Prostate gland (tissue), 2 donors: ENCODE data around the gene ZNF888. TPM values are rescaled to one million over a fixed set of nuclear protein-coding genes. Genes with fewer than 3 reads are reported as not detected.

Experiments used
- DNase-seq: peaks from one replicate; pipeline ENCODE4 v3.0.0-alpha.2; 2019; ENCODE audit warnings: low spot score
- H3K27ac ChIP-seq, 2 donors: fragments of 200-600 bp; sonication (generic); 2 replicates each; pipeline ENCODE4 v1.5.1; 2017 to 2019
- H3K27me3 ChIP-seq: fragments of 200-600 bp; sonication (generic); replicated peaks from 2 replicates; pipeline ENCODE4 v1.5.1; 2019; ENCODE audit not compliant: insufficient read depth
- H3K36me3 ChIP-seq, 2 donors: fragments of 200-600 bp; sonication (generic); 1 replicate in 1 of 2; 2 replicates in 1 of 2; pipeline versions ENCODE4 v1.5.1 to v1.8.1; 2017 to 2019
- H3K4me1 ChIP-seq: fragments of 200-600 bp; sonication (generic); replicated peaks from 2 replicates; pipeline ENCODE4 v1.5.1; 2019
- H3K4me3 ChIP-seq, 2 donors: fragments of 200-600 bp; sonication (generic); 2 replicates each; pipeline ENCODE4 v1.5.1; 2017 to 2019
- H3K9me3 ChIP-seq: fragments of 200-600 bp; sonication (generic); 2 replicates; pipeline ENCODE4 v1.5.1; 2017
- POLR2A ChIP-seq: fragments of 450-650 bp; IDR thresholded peaks from one replicate; pipeline ENCODE4 v1.6.1; 2016; ENCODE audit warnings: antibody characterized with exemption, mild to moderate bottlenecking
- POLR2AphosphoS5 ChIP-seq: sonication (generic); formaldehyde crosslinking; IDR thresholded peaks from one replicate; pipeline ENCODE4 v1.6.1; 2017; ENCODE audit warnings: antibody characterized with exemption
- WGBS: methylation state at CpG from one replicate; pipeline ENCODE4 v1.1.5; 2018; 5-methylcytosine and 5-hydroxymethylcytosine counted together
- intact Hi-C: fragments of 100-400 bp; cut with DNase I; formaldehyde crosslinking; loops from one replicate; pipeline ENCODE4 v1.14.2; 2022
- total RNA-seq, 2 donors: library from RNA; depleted of rRNA; stranded (reverse); fragments of >200 nt; gene quantifications; one replicate each; pipeline ENCODE4 v1.1.0, GENCODE V29; 2016
- TF ChIP-seq, protein P1 (sequence below), 4 experiments: fragments of 200-600 bp in 2 of 4; fragments of 450-650 bp in 2 of 4; sonication (generic) in 2 of 4; IDR thresholded peaks; 1 replicate in 3 of 4; 2 replicates in 1 of 4; pipeline ENCODE4 v1.5.1; 2016 to 2019; ENCODE audit warnings: antibody characterized with exemption in 4 of 4, mild to moderate bottlenecking in 2 of 4, moderate library complexity in 2 of 4

Gene ZNF888
- total RNA-seq, 2 donors from 2014 or later = 21.4 to 34.5 TPM

DNA sequence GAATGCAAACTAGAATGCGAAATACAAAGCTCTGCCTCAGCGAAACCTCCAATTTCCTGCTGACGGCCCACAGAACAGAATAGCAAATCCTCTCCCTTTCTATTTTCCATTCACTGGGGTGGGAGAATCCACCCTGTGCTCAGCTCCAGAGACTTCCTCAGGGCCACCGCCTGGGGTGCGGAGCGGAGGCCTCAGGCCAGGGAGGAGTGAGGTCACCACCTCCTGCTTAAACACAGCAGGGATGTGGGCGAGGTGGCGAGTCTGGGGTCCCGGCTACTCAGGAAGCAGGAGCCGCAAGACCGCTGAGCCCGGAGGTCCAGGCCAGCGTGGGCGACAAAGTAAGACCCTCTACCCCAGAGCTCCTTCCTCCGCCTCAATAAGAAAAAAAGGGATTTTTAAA is 25.1 kb downstream of the ZNF888 start:
- Histone ChIP-seq H3K4me3 (peak overlapping the region in 1 of 2 donors; percentile 63), H3K27me3 (no peaks in the 10 kb centered on the region), H3K36me3 (no peaks in the 10 kb centered on the region), H3K27ac (peak overlapping the region; percentile 87 to 89), H3K9me3 (no peaks in the 10 kb centered on the region), H3K4me1 (no peaks in the 10 kb centered on the region)
- intact Hi-C loops = no loop called here
- DNase-seq = no peak
- TF ChIP-seq, protein P1, sequence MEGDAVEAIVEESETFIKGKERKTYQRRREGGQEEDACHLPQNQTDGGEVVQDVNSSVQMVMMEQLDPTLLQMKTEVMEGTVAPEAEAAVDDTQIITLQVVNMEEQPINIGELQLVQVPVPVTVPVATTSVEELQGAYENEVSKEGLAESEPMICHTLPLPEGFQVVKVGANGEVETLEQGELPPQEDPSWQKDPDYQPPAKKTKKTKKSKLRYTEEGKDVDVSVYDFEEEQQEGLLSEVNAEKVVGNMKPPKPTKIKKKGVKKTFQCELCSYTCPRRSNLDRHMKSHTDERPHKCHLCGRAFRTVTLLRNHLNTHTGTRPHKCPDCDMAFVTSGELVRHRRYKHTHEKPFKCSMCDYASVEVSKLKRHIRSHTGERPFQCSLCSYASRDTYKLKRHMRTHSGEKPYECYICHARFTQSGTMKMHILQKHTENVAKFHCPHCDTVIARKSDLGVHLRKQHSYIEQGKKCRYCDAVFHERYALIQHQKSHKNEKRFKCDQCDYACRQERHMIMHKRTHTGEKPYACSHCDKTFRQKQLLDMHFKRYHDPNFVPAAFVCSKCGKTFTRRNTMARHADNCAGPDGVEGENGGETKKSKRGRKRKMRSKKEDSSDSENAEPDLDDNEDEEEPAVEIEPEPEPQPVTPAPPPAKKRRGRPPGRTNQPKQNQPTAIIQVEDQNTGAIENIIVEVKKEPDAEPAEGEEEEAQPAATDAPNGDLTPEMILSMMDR (IDR thresholded peaks at IDR 0.05) = no peak
- TF ChIP-seq POLR2A = no peak
- TF ChIP-seq POLR2AphosphoS5 = no peak
- WGBS = 86% methylated on average over 15 of the region's 15 CpGs

DNA sequence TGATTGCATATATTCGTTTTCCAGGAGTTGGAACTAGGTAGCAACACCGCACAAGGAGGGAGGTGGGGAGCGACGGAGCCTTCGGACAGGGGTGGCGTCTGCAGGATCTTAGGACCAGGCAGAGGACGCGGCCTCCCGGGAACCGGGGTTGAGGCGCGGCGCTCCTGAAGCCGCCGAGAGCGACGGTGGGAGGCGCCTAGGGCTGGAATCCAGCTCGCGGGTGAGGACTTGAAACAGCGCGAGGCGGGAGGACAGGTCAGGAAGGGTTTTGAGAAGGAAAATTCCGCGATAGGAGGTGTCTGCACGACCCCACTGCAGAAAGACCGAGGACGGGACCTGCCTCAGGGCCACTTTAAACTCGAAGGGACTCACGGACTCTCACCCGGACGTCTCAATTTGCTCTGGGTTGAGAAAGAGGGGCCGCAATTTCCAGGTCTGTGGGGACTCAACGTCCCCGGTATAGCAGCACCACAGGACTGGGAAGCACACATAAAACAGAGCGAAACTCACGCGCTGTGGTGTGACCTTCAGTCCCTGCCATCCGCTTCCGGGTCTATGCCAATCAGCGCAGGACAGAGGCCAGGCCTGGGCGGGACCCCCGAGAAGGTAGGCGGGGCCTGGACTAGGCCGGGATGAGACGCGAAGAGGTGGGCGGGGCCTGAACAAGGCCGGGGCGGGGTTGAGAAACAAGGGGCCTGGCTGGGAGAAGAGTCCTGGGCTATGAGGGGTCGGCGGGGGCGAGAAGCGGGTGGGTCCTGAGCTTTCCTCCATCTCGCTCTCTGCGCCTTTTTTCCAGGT is 25.9 kb downstream of the ZNF888 start, which contains the start of gene ZNF320:
Gene ZNF320 (minus strand): TSS at position 498 of the 798 bp plus-strand sequence. CDS start 7,380 bp downstream, outside the sequence.
- TF ChIP-seq POLR2A (peak; percentile 76), POLR2AphosphoS5 (peak; percentile 93)
- TF ChIP-seq, protein P1 (IDR thresholded peaks at IDR 0.05) = peak in 1 of 4 experiments; percentile 10
- intact Hi-C loops = no loop called here
- 4% methylated on average over 53 of the region's 56 CpGs for WGBS

DNA sequence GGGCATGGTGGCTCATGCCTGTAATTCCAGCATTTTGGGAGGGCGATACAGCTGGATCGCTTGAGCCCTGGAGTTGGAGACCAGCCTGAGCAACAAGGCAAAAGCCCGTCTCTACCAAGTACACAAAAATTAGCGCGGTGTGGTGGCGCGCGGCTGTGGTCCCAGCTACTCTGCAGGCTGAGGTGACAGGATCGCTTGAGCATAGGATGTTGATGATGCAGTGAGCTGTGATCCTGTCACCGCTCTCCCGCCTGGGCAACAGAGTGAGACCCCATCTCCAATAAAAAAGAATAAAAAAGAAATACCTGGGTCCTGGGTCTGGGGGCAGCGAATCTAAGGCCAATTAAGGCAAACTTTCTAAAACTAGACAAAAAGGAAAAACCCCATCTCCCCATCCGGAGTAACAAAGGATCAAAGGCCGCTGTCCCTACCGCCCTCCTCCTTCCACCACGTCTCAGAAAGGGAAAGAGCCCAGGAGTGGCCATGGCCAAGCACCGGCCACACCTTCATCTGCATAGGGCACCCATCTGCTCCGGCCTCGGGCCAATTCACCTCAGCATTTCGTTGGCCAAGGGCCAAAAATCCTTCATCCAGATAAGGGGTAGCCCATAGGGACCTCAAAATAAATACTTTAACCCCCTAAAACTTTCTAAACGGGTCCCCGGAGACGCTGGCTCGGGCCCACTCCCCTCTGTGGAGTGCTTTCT is 26.6 kb downstream of the ZNF888 start:
- H3K27me3 ChIP-seq = no peaks in the 10 kb centered on the region
- no peaks in the 10 kb centered on the region for H3K36me3 ChIP-seq
- no peaks in the 10 kb centered on the region for H3K4me1 ChIP-seq
- H3K4me3 ChIP-seq = peak overlapping the region; percentile 56 to 63
- intact Hi-C loops = no loop called here
- TF ChIP-seq POLR2A = no peak
- TF ChIP-seq, protein P1 (IDR thresholded peaks at IDR 0.05) = no peak
- no peak for TF ChIP-seq POLR2AphosphoS5
- WGBS = 30% methylated on average over 24 of the region's 24 CpGs
- peak; percentile 25 for DNase-seq
- no peaks in the 10 kb centered on the region for H3K9me3 ChIP-seq
- H3K27ac ChIP-seq = peak overlapping the region; percentile 87 to 89

More for the DNA sequence above, 25.9 kb downstream of the ZNF888 start, which contains the start of gene ZNF320:
- no peaks in the 10 kb centered on the region for H3K9me3 ChIP-seq
- peak within 1 kb of the TSS; percentile 56 to 63 for H3K4me3 ChIP-seq
- DNase-seq = peak; percentile 93
- no peaks in the 10 kb centered on the region for H3K27me3 ChIP-seq
- H3K27ac ChIP-seq = peak within 1 kb of the TSS; percentile 87 to 89
- no peaks in the 10 kb centered on the region for H3K36me3 ChIP-seq
- no peaks in the 10 kb centered on the region for H3K4me1 ChIP-seq

DNA sequence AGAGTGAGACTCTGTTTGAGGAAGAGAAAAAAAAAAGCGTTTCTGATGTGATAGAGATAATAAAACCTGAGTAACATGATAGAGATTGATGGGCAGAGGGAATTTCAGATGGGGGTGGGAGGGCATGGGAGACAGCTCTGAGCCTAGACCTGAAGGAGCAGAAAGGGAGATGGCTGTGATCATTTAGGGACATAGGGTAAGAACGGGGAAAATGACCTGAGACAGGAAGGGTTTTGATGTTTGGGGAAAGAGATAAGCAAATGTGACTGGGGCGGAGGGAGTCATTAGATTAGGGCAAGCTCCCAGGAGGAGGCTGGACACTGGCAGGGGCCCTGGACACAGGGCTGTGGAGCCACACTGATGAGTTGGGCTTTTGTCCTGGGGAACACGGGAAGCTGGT is 31.9 kb downstream of the ZNF888 start:
- no peak for TF ChIP-seq POLR2A
- 64% methylated on average over 4 of the region's 4 CpGs for WGBS
- intact Hi-C loops = no loop called here
- Histone ChIP-seq H3K4me3 (no peak overlapping the region), H3K4me1 (no peaks in the 10 kb centered on the region), H3K9me3 (no peaks in the 10 kb centered on the region), H3K36me3 (peaks cover 0 to 5% of the 10 kb centered on the region in 2 donors), H3K27me3 (no peaks in the 10 kb centered on the region), H3K27ac (no peak overlapping the region)
- DNase-seq = no peak

DNA sequence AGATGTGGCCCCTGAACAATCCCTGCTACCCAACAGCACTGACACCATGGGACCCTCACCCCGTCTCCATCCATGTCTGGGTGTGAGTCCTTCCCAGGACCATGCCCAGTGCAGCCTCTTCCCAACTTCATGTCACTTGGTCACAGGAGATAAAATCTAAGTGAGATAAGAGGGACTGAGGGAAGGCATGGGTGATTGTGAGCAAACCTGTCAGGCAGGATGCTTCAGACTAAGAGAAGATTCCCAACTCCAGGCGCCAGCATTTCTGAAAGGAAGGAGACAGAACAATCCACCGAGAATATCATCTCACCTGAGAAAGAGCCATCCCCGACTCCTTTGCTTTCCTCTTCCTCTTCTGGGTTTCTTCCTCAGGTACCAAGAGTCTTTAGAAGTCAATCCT is 33.3 kb downstream of the ZNF888 start:
- Histone ChIP-seq H3K27ac (no peak overlapping the region), H3K27me3 (no peaks in the 10 kb centered on the region), H3K36me3 (peaks cover 0 to 5% of the 10 kb centered on the region in 2 donors), H3K4me3 (no peak overlapping the region), H3K4me1 (no peaks in the 10 kb centered on the region), H3K9me3 (no peaks in the 10 kb centered on the region)
- no peak for TF ChIP-seq POLR2AphosphoS5
- TF ChIP-seq, protein P1 (IDR thresholded peaks at IDR 0.05) = no peak
- TF ChIP-seq POLR2A = no peak
- intact Hi-C loops = no loop called here
- no peak for DNase-seq
- 65% methylated on average over 4 of the region's 4 CpGs for WGBS
